ENCODE data around the gene HOXB3. TPM values are rescaled to one million over a fixed set of nuclear protein-coding genes. Genes with fewer than 3 reads are reported as not detected.

HOXB3 gene
- total and polyA plus RNA-seq, 8 donors: 1.1 to 5.6 (median 2.0) TPM

- peaks cover 0 to 82% (median 9%) of the 10 kb centered on the region in 4 donors for H3K27me3 ChIP-seq
- ATAC-seq (no peak), FAIRE-seq (no peak), DNase-seq (no peak)
- no peaks in the 10 kb centered on the region for H3K36me3 ChIP-seq
- no peak for TF ChIP-seq CTCF (IDR thresholded peaks at IDR 0.05)
- 24 to 27% methylated on average over 25 of the region's 25 CpGs for WGBS, 2 donors
- H3K4me3 ChIP-seq: no peak overlapping the region
- intact Hi-C loops (cut with DNase I): loop anchor here in 1 of 3 donors (10.0 kb wide), 1 partner anchor 240 kb away; no protein-coding TSS in a partner anchor
- H3K9me3 ChIP-seq: no peaks in the 10 kb centered on the region
- H3K27ac ChIP-seq: no peak overlapping the region
- H3K4me1 ChIP-seq: peaks cover 0 to 5% (median 0%) of the 10 kb centered on the region in 3 donors
Measured at GRCh38 chr17:48594538-48595277, 4.7 kb upstream of the HOXB3 start.

GRCh38 chr17:48593840-48594537 lies 3.9 kb upstream of the HOXB3 start:
- no peaks in the 10 kb centered on the region for H3K36me3 ChIP-seq
- peak; percentile 73 to 83 (median 80) for ATAC-seq
- H3K27me3 ChIP-seq: peaks cover 0 to 76% (median 9%) of the 10 kb centered on the region in 4 donors
- intact Hi-C loops (cut with DNase I): loop anchor here in 1 of 3 donors (10.0 kb wide), 1 partner anchor 239 kb away; no protein-coding TSS in a partner anchor
- H3K4me1 ChIP-seq: peaks cover 0 to 5% (median 0%) of the 10 kb centered on the region in 3 donors
- FAIRE-seq: no peak
- peak; percentile 49 to 77 (median 68) for TF ChIP-seq CTCF (IDR thresholded peaks at IDR 0.05)
- peak overlapping the region in 1 of 4 donors; percentile 7 for H3K4me3 ChIP-seq
- H3K27ac ChIP-seq: no peak overlapping the region
- WGBS, 2 donors: 7 to 9% methylated on average over 33 to 37 of the region's 37 CpGs
- no peaks in the 10 kb centered on the region for H3K9me3 ChIP-seq
- peak in 4 of 6 donors; percentile 52 to 91 (median 72) for DNase-seq

- H3K27me3 ChIP-seq: peaks cover 0 to 69% (median 9%) of the 10 kb centered on the region in 4 donors
- no peaks in the 10 kb centered on the region for H3K9me3 ChIP-seq
- no peak for DNase-seq
- WGBS, 2 donors: 5% methylated on average over 50 of the region's 50 CpGs
- H3K4me3 ChIP-seq: peak within 1 kb of the TSS in 2 of 4 donors; percentile 7 to 35
- no peak for TF ChIP-seq CTCF (IDR thresholded peaks at IDR 0.05)
- ATAC-seq: peak in 2 of 4 donors; percentile 8 to 12
- intact Hi-C loops (cut with DNase I): loop anchor here in 1 of 3 donors (10.0 kb wide), 1 partner anchor 238 kb away; no protein-coding TSS in a partner anchor
- H3K36me3 ChIP-seq: no peaks in the 10 kb centered on the region
- peaks cover 0 to 5% (median 0%) of the 10 kb centered on the region in 3 donors for H3K4me1 ChIP-seq
- peak within 1 kb of the TSS in 2 of 4 donors; percentile 30 to 44 for H3K27ac ChIP-seq
- no peak for FAIRE-seq
Measured at GRCh38 chr17:48593126-48593829, 3.2 kb upstream of the HOXB3 start, which contains the start of gene HOXB5. Gene HOXB5 (minus strand): TSS chr17:48593779. CDS start chr17:48593682, 97 bp downstream.

- FAIRE-seq: no peak
- no peak for DNase-seq
- Histone ChIP-seq H3K27ac (peak overlapping the region in 1 of 4 donors; percentile 23), H3K36me3 (no peaks in the 10 kb centered on the region), H3K4me3 (peak overlapping the region in 1 of 4 donors; percentile 35), H3K9me3 (no peaks in the 10 kb centered on the region), H3K4me1 (peaks cover 0 to 5% (median 0%) of the 10 kb centered on the region in 3 donors), H3K27me3 (peaks cover 0 to 63% (median 9%) of the 10 kb centered on the region in 4 donors)
- WGBS, 2 donors: 13% methylated on average over 13 to 14 of the region's 14 CpGs
- no peak for TF ChIP-seq CTCF (IDR thresholded peaks at IDR 0.05)
- intact Hi-C loops (cut with DNase I): loop anchor here in 1 of 3 donors (10.0 kb wide), 1 partner anchor 238 kb away; no protein-coding TSS in a partner anchor
- peak in 1 of 4 donors; percentile 29 for ATAC-seq
Measured at GRCh38 chr17:48592577-48592976, 2.5 kb upstream of the HOXB3 start.

Measured in pancreas (tissue), 10 donors.